CD4-positive, alpha-beta T cell treated with Interleukin-2 at 100 ng/mL for 4 hours (primary cell): ENCODE measurements around the gene CPE.
"Not testable (repeated sequence)": the region's sequence is repeated elsewhere in the genome, so short reads cannot be mapped to it uniquely, and the experiment has no call there.

ENCODE experiments used
- DNase-seq: peaks from one replicate; pipeline ENCODE4 v3.0.0-alpha.2; 2020; ENCODE audit warnings: low spot score

CPE gene

DNA sequence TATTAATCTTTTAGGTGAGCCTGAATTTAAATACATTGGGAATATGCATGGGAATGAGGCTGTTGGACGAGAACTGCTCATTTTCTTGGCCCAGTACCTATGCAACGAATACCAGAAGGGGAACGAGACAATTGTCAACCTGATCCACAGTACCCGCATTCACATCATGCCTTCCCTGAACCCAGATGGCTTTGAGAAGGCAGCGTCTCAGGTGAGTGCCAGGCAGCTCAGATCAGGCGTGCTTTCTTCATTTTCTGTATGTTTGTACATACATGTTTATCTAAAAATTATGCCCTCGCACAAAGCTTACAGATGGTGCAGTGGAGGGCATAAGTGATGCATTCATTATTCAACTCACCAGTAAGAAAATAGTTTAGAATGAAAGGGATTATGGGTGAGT is 85.6 kb downstream of the CPE start:
- no peak for DNase-seq

DNA sequence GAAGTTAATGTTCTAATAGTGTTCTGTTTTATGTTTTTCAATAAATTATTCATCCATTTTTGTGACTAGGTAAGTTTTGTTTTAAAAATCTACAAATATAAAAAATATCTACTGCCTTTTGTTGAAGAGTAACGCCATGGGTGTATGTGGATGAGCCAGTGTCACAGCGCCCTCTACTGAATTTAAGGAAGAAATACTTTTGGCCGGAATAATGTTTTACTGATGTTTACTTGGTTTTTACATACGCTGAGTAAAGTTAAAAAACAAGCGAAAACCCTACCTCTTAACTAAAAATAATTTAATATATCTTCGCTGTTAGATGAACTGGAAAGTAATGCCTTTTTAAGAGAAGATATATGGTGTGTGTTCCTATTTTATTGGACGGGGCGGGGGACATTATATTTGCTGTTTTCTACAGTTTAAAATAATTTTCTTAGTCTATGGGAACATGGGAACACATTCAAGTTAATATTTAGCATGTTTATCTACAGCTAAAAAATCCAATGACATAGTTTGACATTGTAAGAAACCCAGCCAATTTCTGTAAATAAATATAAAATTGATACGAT is 86.1 kb downstream of the CPE start:
- peak; percentile 46 for DNase-seq

- DNase-seq, result no peak
Measured at GRCh38 chr4:165470009-165470408, 91.2 kb downstream of the CPE start.

DNA sequence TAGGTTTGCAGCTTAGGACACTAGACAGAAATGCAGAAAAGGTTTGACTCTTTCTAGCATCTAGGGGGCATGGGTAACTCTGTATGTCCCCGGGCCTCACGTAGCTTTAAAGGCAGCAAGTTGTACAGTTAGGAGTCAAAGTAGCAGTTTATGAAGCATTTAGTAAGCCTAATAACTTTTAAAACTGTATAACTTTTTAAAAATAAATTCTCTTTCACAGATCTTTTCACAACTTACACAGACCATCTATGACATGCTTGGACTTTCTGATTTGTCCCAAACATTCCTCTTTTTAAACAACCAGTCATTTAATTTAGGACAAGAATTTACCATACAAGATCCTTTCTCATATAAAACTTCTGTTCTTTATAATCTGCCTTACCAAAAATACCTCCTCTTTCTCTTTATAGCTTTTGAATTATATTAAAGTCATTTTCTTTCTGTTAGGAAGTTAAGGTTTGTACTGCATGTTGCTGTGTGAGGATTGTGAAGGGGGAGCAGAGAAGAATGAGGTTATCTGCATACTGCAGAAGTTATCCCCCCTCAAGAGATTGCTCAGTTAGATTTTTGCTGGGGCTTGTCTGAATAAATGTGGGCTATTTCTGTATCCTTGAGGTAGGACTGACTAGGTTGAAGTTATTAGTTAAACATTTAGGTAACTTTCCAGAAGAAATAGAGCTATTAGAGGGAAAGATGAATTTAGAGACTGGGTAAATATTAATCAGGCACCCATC is 94.3 kb downstream of the CPE start:
- DNase-seq, result no peak

GRCh38 chr4:165474784-165475705 is 96.2 kb downstream of the CPE start:
- DNase-seq, result no peak

DNA sequence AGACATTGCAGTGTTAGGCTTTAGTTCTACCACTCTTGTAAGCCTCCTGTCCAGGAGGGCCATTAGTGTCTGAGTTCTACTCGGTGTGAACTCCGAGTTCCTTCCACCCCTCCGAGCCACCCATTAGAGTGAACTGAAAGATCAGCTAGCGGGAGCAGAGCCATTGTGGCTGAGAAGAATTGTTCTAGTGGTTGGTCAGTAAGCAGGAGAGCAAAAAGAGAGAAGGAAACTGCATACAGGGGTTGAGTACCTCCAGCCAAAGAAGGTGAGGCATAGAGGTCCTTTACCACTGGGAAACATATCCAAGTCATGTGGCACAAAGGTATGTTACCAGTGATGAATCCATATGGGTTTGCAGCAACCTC is 96.9 kb downstream of the CPE start:
- DNase-seq, result no peak

GRCh38 chr4:165476214-165477098 is 97.6 kb downstream of the CPE start:
- DNase-seq, result no peak

GRCh38 chr4:165477799-165478198 is 99.0 kb downstream of the CPE start:
- DNase-seq, result no peak

DNA sequence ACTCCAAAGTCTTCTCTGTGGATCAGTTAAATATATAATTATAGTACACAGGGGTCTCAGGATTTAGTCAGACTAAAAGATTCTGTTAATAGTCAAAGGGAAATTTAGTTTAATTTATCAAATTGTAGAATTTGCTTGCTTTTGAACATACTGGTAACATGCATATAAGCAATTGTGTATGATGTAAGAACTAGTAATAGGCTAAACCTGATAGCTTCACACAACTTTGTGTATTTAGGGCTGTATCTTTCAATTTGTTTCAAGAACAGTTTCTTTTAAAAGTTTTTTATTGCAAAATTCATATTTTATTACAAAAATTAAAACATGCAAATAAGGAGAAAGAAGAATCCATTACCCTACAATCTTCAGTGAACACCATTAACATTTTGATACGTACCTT is 99.5 kb downstream of the CPE start:
- DNase-seq, result no peak

DNA sequence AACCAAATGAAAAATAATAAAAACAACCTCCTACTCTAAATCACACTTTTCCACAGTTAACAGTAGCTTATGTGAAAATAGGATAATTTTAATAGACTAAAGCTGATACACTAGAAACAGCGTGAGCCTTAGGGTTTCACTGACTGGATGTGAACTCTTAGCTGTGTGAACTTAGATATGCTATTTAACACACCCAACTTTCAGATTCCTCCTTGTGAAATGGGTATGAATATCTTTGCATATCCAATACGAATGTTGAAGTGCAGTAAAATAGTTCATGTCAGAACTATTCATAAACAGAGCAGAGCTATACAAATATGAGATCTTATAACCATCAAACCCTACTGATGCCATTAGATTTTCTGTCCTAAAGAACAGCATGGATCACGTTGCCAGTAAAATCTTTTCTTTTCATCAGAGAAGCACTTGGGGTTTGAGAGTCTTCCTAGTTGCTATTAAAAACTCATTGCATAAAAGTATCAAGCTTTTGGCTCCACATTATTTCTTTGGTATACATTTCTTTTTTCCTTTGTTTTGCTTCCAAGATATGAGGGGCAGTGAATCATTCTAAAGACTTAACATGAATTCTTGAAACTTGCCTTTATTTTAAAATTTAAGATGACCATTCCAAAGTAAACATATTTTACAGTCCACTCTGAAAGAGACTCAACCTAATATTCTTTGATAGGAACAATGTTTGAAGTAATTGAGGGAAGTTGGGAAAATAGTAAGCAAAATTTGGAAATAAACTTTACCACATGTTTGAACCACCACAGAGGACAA is 102.4 kb downstream of the CPE start:
- DNase-seq, result no peak

DNA sequence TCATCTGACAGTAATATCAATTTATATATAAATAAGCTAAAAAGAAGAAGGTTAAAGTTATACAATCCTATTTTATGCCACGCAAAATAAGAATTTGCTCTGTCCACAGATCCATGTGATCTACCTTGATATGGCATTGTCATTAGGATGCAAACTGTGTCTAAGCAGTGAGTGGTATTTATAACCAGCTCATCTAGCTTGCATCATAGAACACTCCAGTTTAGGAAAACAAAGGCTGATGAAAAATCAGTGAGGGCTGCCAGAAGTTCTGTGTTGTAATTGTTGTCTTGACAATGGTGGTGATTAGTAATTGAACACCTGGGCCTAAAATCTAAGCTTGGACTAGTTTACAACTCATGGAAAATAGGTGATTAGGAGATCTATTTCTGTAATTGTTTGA is 111.0 kb downstream of the CPE start:
- DNase-seq, result no peak

DNA sequence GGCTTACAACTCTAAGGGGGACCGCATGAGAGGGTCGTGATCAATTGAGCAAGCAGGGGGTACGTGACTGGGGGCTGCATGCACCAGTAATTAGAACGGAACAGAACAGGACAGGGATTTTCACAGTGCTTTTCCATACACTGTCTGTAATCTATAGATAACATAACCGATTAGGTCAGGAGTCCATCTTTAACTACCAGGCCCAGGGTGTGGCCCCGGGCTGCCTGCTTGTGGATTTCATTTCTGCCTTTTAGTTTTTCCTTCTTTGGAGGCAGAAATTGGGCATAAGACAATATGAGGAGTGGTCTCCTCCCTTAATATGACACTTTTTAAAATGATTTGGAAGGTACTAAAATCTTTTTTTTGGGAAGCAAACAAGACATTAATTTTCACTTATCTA is 113.8 kb downstream of the CPE start:
- DNase-seq, result not testable (repeated sequence)

DNA sequence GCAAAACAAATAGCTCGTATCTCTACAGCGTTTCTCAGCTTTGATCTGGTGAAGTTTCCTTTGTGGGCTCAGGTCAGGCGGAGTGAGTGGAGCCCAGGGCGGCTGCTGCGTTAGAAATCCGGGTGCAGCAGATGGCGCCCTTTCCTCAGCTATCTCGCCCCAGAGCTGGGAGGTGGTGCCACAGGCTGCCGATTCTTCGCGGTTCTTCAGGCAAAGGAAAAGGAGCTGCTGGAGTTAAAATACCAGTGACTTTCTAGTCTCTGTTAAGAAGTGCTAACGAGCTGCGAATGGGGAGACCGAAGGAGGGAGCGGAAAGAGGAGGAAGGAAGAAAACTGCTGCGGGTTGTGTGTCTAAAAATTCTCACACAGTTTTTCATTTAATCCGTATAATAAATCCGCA is 114.6 kb downstream of the CPE start:
- peak; percentile 54 for DNase-seq

DNA sequence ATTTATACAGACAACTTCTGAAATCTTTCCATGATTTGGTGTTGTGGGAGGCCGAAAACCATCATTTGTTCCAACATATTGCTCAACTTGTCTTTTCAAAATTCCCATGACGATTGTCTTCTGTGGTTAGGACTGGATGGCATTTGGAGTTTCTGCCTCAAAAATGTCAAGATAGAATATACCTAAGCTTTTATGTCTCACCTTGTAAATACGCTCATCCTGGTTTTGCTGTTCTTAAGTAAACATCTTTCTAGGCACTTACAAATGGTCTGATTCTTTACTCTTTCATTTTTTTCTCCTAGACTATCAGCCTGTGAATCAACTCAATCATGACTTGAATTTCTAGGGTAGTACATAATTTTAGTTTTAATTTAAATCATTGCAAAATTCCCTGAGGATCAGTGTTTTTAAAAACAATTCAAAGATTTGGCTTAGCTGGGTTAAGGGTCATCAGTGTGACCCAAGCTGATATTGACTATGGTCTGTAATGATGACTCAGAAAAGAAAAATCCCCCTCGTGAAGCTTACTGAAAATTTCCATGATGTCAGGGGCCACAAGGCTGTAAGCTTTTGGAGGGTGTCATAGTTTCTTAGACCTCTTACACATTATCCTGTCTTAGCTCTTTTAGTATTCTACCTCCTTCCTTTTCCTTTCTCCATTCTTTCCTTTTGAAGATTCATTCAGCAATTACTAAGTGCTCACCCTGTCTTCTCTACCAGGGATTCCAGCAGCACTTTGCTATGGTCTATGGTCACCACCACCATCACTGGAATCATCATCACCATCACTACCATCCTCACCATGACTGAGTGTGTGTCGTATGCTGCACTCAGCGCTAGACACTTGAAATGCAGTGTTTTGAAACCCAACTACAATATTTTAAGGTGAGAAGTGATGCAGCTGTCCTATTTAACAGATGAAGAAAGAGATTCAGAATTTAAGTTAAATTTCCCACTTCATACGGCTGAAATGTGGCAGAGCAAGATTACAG is 124.4 kb downstream of the CPE start:
- no peak for DNase-seq

DNA sequence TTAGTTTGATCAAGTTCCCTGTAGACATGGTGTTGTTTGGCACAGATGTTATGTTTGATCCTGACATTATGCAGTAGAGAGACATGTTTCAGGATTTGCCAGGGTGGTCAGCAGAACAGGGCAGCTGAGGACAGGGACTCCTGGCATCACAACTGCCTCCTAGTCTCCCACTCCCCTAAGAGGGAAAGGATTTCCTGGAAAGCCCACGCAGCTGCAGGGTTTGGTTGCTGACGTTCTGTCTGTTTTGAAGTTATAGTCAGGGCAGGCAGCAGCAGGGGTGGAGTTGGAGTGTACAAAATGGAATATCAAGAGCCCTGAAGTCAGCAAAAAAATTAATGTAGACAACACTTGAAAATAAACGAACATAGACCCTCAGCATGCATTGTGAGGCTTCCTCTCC is 125.4 kb downstream of the CPE start:
- DNase-seq, result no peak

- no peak for DNase-seq
Measured at GRCh38 chr4:165505958-165506837, 127.4 kb downstream of the CPE start.

GRCh38 chr4:165506849-165507248 is 128.0 kb downstream of the CPE start:
- DNase-seq, result no peak

DNA sequence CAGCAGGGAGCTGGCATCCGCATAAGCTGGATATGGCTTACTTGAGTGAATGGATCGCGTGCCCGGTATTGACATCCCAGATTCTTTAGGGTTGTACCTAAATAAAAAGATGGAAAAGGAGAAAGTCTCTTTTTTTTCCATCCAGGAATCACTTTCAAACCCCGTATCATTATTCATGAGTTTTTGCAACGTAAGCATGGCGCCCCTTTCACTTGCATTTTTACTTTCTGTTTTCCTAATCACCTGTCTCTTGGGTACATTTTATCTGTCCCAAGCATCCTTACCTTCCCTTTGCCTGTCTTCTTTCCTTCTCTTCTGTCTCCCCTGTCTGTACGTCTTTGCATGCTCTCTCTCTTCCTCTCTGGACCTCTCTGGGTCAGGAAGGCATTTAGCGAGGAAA is 128.6 kb downstream of the CPE start:
- no peak for DNase-seq
